ENCODE results near the gene CEBPE.

DNA sequence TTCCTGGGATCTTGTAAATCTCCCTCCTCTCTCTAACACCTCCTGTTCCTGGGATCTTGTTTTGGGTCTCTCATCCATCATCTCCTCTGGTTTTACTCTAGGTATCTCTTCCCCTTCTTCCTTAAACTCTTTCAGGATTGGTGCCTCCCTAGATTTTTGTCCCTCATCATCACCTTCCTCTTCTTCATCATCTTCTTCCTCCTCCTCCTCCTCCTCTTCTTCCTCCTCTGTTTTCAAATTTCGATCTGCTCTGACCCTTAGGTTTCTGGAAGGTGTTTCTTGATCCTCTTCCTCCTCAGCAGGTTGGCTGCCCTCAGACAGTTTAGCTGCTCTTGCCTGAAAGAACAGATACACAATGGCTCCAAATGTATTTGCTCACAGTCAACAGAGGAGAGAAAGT, 38.6 kb downstream of the CEBPE start:
- TF ChIP-seq POLR2A (IDR thresholded peaks at IDR 0.05), result no peak
- TF ChIP-seq, protein P1, sequence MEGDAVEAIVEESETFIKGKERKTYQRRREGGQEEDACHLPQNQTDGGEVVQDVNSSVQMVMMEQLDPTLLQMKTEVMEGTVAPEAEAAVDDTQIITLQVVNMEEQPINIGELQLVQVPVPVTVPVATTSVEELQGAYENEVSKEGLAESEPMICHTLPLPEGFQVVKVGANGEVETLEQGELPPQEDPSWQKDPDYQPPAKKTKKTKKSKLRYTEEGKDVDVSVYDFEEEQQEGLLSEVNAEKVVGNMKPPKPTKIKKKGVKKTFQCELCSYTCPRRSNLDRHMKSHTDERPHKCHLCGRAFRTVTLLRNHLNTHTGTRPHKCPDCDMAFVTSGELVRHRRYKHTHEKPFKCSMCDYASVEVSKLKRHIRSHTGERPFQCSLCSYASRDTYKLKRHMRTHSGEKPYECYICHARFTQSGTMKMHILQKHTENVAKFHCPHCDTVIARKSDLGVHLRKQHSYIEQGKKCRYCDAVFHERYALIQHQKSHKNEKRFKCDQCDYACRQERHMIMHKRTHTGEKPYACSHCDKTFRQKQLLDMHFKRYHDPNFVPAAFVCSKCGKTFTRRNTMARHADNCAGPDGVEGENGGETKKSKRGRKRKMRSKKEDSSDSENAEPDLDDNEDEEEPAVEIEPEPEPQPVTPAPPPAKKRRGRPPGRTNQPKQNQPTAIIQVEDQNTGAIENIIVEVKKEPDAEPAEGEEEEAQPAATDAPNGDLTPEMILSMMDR (IDR thresholded peaks at IDR 0.05), result no peak
